Activated CD8-positive, alpha-beta memory T cell treated with anti-CD3 and anti-CD28 coated beads, Interleukin-2, amount 50 U/mL, for 24 hours (primary cell): Measurements from ENCODE around the gene DROSHA.
"Not testable (repeated sequence)": the region's sequence is repeated elsewhere in the genome, so short reads cannot be mapped to it uniquely, and the experiment has no call there.

Experiments
- DNase-seq: peaks from one replicate; pipeline ENCODE4 v3.0.0-alpha.2; 2020; ENCODE audit errors: extremely low read depth

DROSHA gene

GRCh38 chr5:31378838-31379237 lies 153.1 kb downstream of the DROSHA start:
- DNase-seq, result no peak

GRCh38 chr5:31378136-31378535 lies 153.8 kb downstream of the DROSHA start:
- no peak for DNase-seq

GRCh38 chr5:31377274-31377946 lies 154.5 kb downstream of the DROSHA start:
- no peak for DNase-seq

GRCh38 chr5:31375999-31376720 lies 155.7 kb downstream of the DROSHA start:
- DNase-seq, result no peak

- DNase-seq, result no peak
These were observed 159.8 kb downstream of the DROSHA start for GRCh38 chr5:31372124-31372523.

GRCh38 chr5:31366941-31367340 lies 165.0 kb downstream of the DROSHA start:
- no peak for DNase-seq

- DNase-seq, result no peak
These were observed 166.1 kb downstream of the DROSHA start for GRCh38 chr5:31365776-31366175.

- DNase-seq, result no peak
These were observed 166.8 kb downstream of the DROSHA start for GRCh38 chr5:31364881-31365636.

- no peak for DNase-seq
These were observed 168.8 kb downstream of the DROSHA start for GRCh38 chr5:31362931-31363568.

GRCh38 chr5:31362529-31362900 lies 169.4 kb downstream of the DROSHA start:
- no peak for DNase-seq

GRCh38 chr5:31361704-31362528 lies 170.0 kb downstream of the DROSHA start:
- DNase-seq, result not testable (repeated sequence)

GRCh38 chr5:31361234-31361633 lies 170.7 kb downstream of the DROSHA start:
- no peak for DNase-seq

GRCh38 chr5:31359839-31360238 lies 172.1 kb downstream of the DROSHA start:
- no peak for DNase-seq

- DNase-seq, result no peak
These were observed 174.9 kb downstream of the DROSHA start for GRCh38 chr5:31357038-31357437.

- DNase-seq, result no peak
These were observed 176.6 kb downstream of the DROSHA start for GRCh38 chr5:31355337-31355736.
